ENCODE results near the gene KIF26A. TPM values are rescaled to one million over a fixed set of nuclear protein-coding genes. Genes with fewer than 3 reads are reported as not detected.

The KIF26A gene
- polyA plus RNA-seq, 1 donor from 2014 or later, result 11.2 TPM

DNA sequence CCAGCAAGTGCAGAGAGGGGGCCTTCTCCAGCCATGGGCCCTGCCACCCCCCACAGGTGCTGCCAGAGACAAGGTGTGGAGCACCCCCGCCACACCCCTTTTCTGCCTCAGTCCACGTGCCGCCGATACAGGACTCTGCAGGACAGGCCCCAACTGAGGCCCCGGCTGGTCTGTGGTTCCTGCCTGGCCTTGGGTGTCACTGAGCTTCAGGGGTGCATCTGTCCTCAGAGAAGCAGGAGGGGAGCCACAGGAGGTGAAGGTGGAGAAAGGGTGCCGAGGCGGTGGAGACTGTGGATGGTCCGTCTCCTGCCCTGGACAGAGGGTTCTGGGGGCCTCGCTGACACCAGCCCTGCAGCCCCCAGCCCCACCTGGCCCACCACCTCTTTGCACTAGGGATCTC lies 63.1 kb downstream of the KIF26A start:
- H3K9ac ChIP-seq (ENCODE audit: low read length), result no peak overlapping the region
- H3K9me3 ChIP-seq (ENCODE audit: low read length), result no peaks in the 10 kb centered on the region
- H4K20me1 ChIP-seq (ENCODE audit: insufficient read depth), result no peaks in the 10 kb centered on the region
- H3K9me2 ChIP-seq (ENCODE audit: insufficient read depth, low read length), result no peaks in the 10 kb centered on the region
- H3K27ac ChIP-seq (ENCODE audit: low read length), result no peak overlapping the region
- H3F3A ChIP-seq (ENCODE audit: insufficient read depth, low read length, poor library complexity, severe bottlenecking), result no peaks in the 10 kb centered on the region
- no peaks in the 10 kb centered on the region for H3K79me2 ChIP-seq (replicated peaks; ENCODE audit: insufficient read depth, low read length)
- H3K4me2 ChIP-seq (ENCODE audit: low read length), result no peak overlapping the region
- H3K36me3 ChIP-seq (ENCODE audit: insufficient read depth, low read length), result no peaks in the 10 kb centered on the region
- no peak overlapping the region for H3K4me3 ChIP-seq (ENCODE audit: low read length)
- H3K27me3 ChIP-seq (ENCODE audit: insufficient read depth, low read depth, low read length), result no peaks in the 10 kb centered on the region
- H2AFZ ChIP-seq (ENCODE audit: low read depth, low read length), result no peak overlapping the region
- TF ChIP-seq EZH2 (IDR thresholded peaks at IDR 0.05; ENCODE audit: borderline replicate concordance, insufficient read depth, low read length, poor library complexity, severe bottlenecking), result no peak
- no peak for TF ChIP-seq POLR2AphosphoS5 (IDR thresholded peaks at IDR 0.05)
- TF ChIP-seq, protein P1, sequence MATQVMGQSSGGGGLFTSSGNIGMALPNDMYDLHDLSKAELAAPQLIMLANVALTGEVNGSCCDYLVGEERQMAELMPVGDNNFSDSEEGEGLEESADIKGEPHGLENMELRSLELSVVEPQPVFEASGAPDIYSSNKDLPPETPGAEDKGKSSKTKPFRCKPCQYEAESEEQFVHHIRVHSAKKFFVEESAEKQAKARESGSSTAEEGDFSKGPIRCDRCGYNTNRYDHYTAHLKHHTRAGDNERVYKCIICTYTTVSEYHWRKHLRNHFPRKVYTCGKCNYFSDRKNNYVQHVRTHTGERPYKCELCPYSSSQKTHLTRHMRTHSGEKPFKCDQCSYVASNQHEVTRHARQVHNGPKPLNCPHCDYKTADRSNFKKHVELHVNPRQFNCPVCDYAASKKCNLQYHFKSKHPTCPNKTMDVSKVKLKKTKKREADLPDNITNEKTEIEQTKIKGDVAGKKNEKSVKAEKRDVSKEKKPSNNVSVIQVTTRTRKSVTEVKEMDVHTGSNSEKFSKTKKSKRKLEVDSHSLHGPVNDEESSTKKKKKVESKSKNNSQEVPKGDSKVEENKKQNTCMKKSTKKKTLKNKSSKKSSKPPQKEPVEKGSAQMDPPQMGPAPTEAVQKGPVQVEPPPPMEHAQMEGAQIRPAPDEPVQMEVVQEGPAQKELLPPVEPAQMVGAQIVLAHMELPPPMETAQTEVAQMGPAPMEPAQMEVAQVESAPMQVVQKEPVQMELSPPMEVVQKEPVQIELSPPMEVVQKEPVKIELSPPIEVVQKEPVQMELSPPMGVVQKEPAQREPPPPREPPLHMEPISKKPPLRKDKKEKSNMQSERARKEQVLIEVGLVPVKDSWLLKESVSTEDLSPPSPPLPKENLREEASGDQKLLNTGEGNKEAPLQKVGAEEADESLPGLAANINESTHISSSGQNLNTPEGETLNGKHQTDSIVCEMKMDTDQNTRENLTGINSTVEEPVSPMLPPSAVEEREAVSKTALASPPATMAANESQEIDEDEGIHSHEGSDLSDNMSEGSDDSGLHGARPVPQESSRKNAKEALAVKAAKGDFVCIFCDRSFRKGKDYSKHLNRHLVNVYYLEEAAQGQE (IDR thresholded peaks at IDR 0.05; ENCODE audit: borderline replicate concordance), result no peak
- TF ChIP-seq RAD21 (conservative IDR thresholded peaks at IDR 0.05), result no peak
- TF ChIP-seq, protein P2, sequence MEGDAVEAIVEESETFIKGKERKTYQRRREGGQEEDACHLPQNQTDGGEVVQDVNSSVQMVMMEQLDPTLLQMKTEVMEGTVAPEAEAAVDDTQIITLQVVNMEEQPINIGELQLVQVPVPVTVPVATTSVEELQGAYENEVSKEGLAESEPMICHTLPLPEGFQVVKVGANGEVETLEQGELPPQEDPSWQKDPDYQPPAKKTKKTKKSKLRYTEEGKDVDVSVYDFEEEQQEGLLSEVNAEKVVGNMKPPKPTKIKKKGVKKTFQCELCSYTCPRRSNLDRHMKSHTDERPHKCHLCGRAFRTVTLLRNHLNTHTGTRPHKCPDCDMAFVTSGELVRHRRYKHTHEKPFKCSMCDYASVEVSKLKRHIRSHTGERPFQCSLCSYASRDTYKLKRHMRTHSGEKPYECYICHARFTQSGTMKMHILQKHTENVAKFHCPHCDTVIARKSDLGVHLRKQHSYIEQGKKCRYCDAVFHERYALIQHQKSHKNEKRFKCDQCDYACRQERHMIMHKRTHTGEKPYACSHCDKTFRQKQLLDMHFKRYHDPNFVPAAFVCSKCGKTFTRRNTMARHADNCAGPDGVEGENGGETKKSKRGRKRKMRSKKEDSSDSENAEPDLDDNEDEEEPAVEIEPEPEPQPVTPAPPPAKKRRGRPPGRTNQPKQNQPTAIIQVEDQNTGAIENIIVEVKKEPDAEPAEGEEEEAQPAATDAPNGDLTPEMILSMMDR (IDR thresholded peaks at IDR 0.05; ENCODE audit: poor library complexity, severe bottlenecking), result no peak
- TF ChIP-seq SMC3 (conservative IDR thresholded peaks at IDR 0.05; ENCODE audit: poor library complexity), result no peak
- TF ChIP-seq TAF1 (IDR thresholded peaks at IDR 0.05; ENCODE audit: low read depth), result no peak
- TF ChIP-seq MXI1 (conservative IDR thresholded peaks at IDR 0.05; ENCODE audit: poor library complexity, severe bottlenecking), result no peak
- no peak for TF ChIP-seq EP300 (conservative IDR thresholded peaks at IDR 0.05; ENCODE audit: poor library complexity, severe bottlenecking)

DNA sequence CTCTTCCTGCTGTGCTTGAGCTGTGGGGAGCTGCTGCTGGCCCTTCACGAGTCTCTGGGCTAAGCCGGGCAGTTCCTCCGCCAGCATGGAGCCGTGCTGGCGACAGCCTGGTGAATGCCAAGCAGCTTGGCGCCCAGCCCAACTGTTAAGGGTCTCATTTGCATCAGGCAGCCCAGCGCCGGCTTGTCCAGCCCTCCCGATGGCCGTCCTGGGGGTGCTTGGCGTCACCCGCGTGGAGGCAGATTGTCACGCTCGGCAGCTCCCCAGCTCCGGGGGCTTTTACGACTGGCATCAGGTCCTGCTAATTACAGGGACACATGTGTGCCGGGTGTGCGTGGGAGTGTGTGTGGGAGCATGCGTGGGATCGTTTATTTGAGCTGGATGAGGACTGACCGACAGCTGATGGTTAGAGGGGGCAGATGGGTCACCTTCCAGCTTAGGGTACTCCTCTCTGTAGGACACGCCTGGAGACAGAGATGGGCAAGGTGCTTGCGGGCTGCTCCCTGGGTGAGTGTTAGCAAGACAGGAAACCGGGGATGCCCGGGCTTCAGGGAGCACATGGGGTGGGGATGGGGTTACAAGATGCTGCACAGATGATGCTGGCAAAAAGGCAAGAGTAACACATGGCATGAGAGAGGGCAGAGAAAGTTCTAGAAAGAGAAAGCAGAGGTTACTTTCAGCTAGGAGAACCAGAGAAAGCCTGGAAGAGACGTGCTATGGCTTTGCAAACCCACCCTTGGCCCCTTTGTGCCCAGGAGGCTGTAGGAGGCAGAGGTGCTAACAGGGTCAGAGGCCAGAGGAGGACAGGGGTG lies 64.1 kb downstream of the KIF26A start:
- no peak for TF ChIP-seq EP300 (conservative IDR thresholded peaks at IDR 0.05; ENCODE audit: poor library complexity, severe bottlenecking)
- TF ChIP-seq, protein P2 (IDR thresholded peaks at IDR 0.05; ENCODE audit: poor library complexity, severe bottlenecking), result no peak
- TF ChIP-seq POLR2AphosphoS5 (IDR thresholded peaks at IDR 0.05), result no peak
- no peak for TF ChIP-seq TAF1 (IDR thresholded peaks at IDR 0.05; ENCODE audit: low read depth)
- TF ChIP-seq, protein P1 (IDR thresholded peaks at IDR 0.05; ENCODE audit: borderline replicate concordance), result no peak
- no peak for TF ChIP-seq MXI1 (conservative IDR thresholded peaks at IDR 0.05; ENCODE audit: poor library complexity, severe bottlenecking)
- TF ChIP-seq SMC3 (conservative IDR thresholded peaks at IDR 0.05; ENCODE audit: poor library complexity), result no peak
- TF ChIP-seq RAD21 (conservative IDR thresholded peaks at IDR 0.05), result no peak
- no peak for TF ChIP-seq EZH2 (IDR thresholded peaks at IDR 0.05; ENCODE audit: borderline replicate concordance, insufficient read depth, low read length, poor library complexity, severe bottlenecking)
- no peaks in the 10 kb centered on the region for H3K79me2 ChIP-seq (replicated peaks; ENCODE audit: insufficient read depth, low read length)

More for the DNA sequence above, 64.1 kb downstream of the KIF26A start:
- Histone ChIP-seq H3K9me2 (ENCODE audit: insufficient read depth, low read length) (no peaks in the 10 kb centered on the region), H4K20me1 (ENCODE audit: insufficient read depth) (no peaks in the 10 kb centered on the region), H3F3A (ENCODE audit: insufficient read depth, low read length, poor library complexity, severe bottlenecking) (no peaks in the 10 kb centered on the region), H3K9me3 (ENCODE audit: low read length) (no peaks in the 10 kb centered on the region), H3K4me2 (ENCODE audit: low read length) (no peak overlapping the region), H3K27ac (ENCODE audit: low read length) (no peak overlapping the region), H2AFZ (ENCODE audit: low read depth, low read length) (no peak overlapping the region), H3K36me3 (ENCODE audit: insufficient read depth, low read length) (no peaks in the 10 kb centered on the region), H3K4me3 (ENCODE audit: low read length) (no peak overlapping the region), H3K27me3 (ENCODE audit: insufficient read depth, low read depth, low read length) (no peaks in the 10 kb centered on the region), H3K9ac (ENCODE audit: low read length) (no peak overlapping the region)
